Hematopoietic multipotent progenitor cell treated with erythropoietin and hydrocortisone succinate and interleukin-3 and kit ligand, for 15 days (in vitro differentiated cells): Measurements from ENCODE around the gene ACBD3.

Experiments
- DNase-seq: peaks from one replicate; pipeline ENCODE4 v3.0.0-alpha.2; 2015; ENCODE audit warnings: low spot score

ACBD3 gene

GRCh38 chr1:226111883-226112261, 74.7 kb downstream of the ACBD3 start:
- DNase-seq = no peak

- no peak for DNase-seq
Measured at GRCh38 chr1:226111098-226111882, 75.3 kb downstream of the ACBD3 start.

GRCh38 chr1:226110249-226111097, 76.1 kb downstream of the ACBD3 start:
- no peak for DNase-seq

GRCh38 chr1:226109829-226110248, 76.7 kb downstream of the ACBD3 start:
- peak; percentile 35 for DNase-seq

- DNase-seq = no peak
Measured at GRCh38 chr1:226108935-226109828, 77.4 kb downstream of the ACBD3 start.

GRCh38 chr1:226107471-226108460, 78.8 kb downstream of the ACBD3 start:
- DNase-seq = no peak

- DNase-seq = no peak
Measured at GRCh38 chr1:226104671-226105121, 81.8 kb downstream of the ACBD3 start.

- DNase-seq = no peak
Measured at GRCh38 chr1:226100436-226101391, 85.8 kb downstream of the ACBD3 start.

- DNase-seq = no peak
Measured at GRCh38 chr1:226098870-226099835, 87.4 kb downstream of the ACBD3 start.

GRCh38 chr1:226097866-226098625, 88.5 kb downstream of the ACBD3 start:
- no peak for DNase-seq

- DNase-seq = no peak
Measured at GRCh38 chr1:226095286-226095685, 91.3 kb downstream of the ACBD3 start.
